Measurements from ENCODE around the gene PHAX.

- TF ChIP-seq CTCF (conservative IDR thresholded peaks at IDR 0.05) (no peak), EZH2 (IDR thresholded peaks at IDR 0.05; ENCODE audit: low read depth) (no peak)
Measured at GRCh38 chr5:126624534-126624933, 23.8 kb downstream of the PHAX start.
